Stimulated activated CD8-positive, alpha-beta memory T cell treated with anti-CD3 and anti-CD28 coated beads, Interleukin-2, amount 100 ng/mL, for 48 hours (primary cell): ENCODE data around the gene SMIM45.

Experiments
- DNase-seq, 2 donors: peaks; one replicate each; pipeline ENCODE4 v3.0.0-alpha.2; 2020; ENCODE audit warnings: low read depth in 2 of 2

Gene SMIM45

DNA sequence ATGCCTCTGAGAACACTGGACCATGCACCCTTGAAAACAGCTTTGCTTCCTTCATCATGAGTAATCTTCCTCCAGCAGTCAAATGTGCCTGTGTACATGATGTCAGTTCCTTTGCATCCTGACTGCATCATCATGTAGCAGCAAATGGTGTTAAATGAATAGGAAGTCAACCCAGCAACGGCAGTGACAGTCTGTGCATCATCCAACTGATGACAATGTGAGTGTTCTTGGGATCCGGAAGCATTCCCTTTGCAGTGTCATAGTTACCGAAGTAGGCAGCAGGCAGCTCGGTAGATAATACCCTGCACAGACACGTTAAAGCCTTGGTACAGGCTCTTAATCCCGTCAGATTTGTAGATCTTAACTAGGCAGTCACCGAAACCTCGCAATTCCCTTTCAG, 49.2 kb downstream of the SMIM45 start:
- no peak for DNase-seq

DNA sequence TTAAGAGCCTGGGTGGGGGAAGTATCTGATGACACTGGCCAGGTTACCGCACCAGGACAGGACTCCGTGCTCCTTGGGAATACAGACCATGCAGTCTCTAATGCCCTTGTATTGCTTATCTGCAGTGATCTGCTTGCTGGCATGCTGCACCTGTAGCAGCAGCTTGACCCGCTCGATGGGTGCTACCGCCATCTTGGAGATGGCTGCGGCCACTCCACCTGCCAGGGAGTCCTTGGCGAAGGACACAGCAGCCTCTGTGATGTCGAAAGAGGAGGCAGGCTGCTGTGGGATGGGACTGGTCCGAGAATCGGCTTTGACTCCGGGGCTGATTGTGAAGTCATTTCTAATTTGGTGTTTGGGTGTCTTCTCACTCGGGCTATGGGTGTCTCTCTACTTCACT, 49.8 kb downstream of the SMIM45 start:
- DNase-seq = no peak

DNA sequence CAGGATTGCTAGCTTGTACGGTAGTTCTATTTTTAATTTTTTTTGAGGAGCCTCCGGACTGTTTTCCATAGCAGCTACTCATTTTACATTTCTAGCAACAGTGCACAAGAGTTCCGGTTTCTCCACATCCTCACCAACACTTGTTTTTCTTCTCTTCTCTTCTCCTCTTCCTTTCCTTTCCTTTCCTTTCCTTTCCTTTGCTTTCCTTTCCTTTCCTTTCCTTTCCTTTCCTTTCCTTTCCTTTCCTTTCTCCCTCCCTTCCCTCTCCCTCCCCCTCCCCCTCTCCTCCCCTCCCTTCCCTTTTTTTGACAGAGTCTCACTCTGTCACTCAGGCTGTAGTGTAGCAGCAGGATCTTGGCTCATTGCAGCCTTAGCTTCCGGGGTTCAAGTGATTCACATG, 56.0 kb downstream of the SMIM45 start:
- no peak for DNase-seq
